ENCODE data around the gene ZNF598.

The ZNF598 gene

GRCh38 chr16:2003231-2003826 lies 6.3 kb downstream of the ZNF598 start:
- peaks cover 10% of the 10 kb centered on the region for H3K36me3 Mint-ChIP-seq (ENCODE audit: low read depth)
- H3K9me3 Mint-ChIP-seq, result no peaks in the 10 kb centered on the region
- H3K27ac Mint-ChIP-seq, result no peak overlapping the region
- TF ChIP-seq CTCF (IDR thresholded peaks at IDR 0.05; ENCODE audit: unreplicated experiment in 3 of 3), result no peak
- H3K27me3 Mint-ChIP-seq (ENCODE audit: low read depth), result peaks cover 4% of the 10 kb centered on the region
- no peak overlapping the region for H3K4me3 Mint-ChIP-seq
- peaks cover 25% of the 10 kb centered on the region for H3K4me1 Mint-ChIP-seq

GRCh38 chr16:2002406-2003230 lies 7.0 kb downstream of the ZNF598 start:
- peaks cover 19% of the 10 kb centered on the region for H3K4me1 Mint-ChIP-seq
- H3K36me3 Mint-ChIP-seq (ENCODE audit: low read depth), result peaks cover 14% of the 10 kb centered on the region

GRCh38 chr16:2001456-2002355 lies 7.9 kb downstream of the ZNF598 start:
- Mint-ChIP-seq H3K36me3 (ENCODE audit: low read depth) (peaks cover 18% of the 10 kb centered on the region), H3K4me1 (peaks cover 16% of the 10 kb centered on the region), H3K27me3 (ENCODE audit: low read depth) (peaks cover 2% of the 10 kb centered on the region), H3K4me3 (no peak overlapping the region), H3K9me3 (no peaks in the 10 kb centered on the region), H3K27ac (no peak overlapping the region)
- TF ChIP-seq CTCF (IDR thresholded peaks at IDR 0.05; ENCODE audit: unreplicated experiment in 3 of 3), result no peak

More at GRCh38 chr16:2002406-2003230, 7.0 kb downstream of the ZNF598 start:
- no peaks in the 10 kb centered on the region for H3K9me3 Mint-ChIP-seq
- H3K4me3 Mint-ChIP-seq, result no peak overlapping the region
- no peak overlapping the region for H3K27ac Mint-ChIP-seq
- TF ChIP-seq CTCF (IDR thresholded peaks at IDR 0.05; ENCODE audit: unreplicated experiment in 3 of 3), result no peak
- H3K27me3 Mint-ChIP-seq (ENCODE audit: low read depth), result peaks cover 4% of the 10 kb centered on the region

GRCh38 chr16:2001035-2001434 lies 8.6 kb downstream of the ZNF598 start:
- Mint-ChIP-seq H3K4me1 (peaks cover 14% of the 10 kb centered on the region), H3K27ac (no peak overlapping the region), H3K4me3 (no peak overlapping the region), H3K9me3 (no peaks in the 10 kb centered on the region), H3K36me3 (ENCODE audit: low read depth) (peaks cover 18% of the 10 kb centered on the region), H3K27me3 (ENCODE audit: low read depth) (no peaks in the 10 kb centered on the region)
- no peak for TF ChIP-seq CTCF (IDR thresholded peaks at IDR 0.05; ENCODE audit: unreplicated experiment in 3 of 3)

GRCh38 chr16:1999866-2000514 lies 9.6 kb downstream of the ZNF598 start:
- no peaks in the 10 kb centered on the region for H3K9me3 Mint-ChIP-seq
- H3K4me1 Mint-ChIP-seq, result peaks cover 9% of the 10 kb centered on the region
- peaks cover 23% of the 10 kb centered on the region for H3K36me3 Mint-ChIP-seq (ENCODE audit: low read depth)
- H3K27ac Mint-ChIP-seq, result no peak overlapping the region
- peaks cover 4% of the 10 kb centered on the region for H3K27me3 Mint-ChIP-seq (ENCODE audit: low read depth)
- TF ChIP-seq CTCF (IDR thresholded peaks at IDR 0.05; ENCODE audit: unreplicated experiment in 3 of 3), result no peak
- no peak overlapping the region for H3K4me3 Mint-ChIP-seq

Measured in nephron (organoid).